ENCODE data around the gene QRSL1. TPM values are rescaled to one million over a fixed set of nuclear protein-coding genes. Genes with fewer than 3 reads are reported as not detected.

QRSL1 gene
- total RNA-seq, 1 donor from 2014 or later = 19.8 TPM

DNA sequence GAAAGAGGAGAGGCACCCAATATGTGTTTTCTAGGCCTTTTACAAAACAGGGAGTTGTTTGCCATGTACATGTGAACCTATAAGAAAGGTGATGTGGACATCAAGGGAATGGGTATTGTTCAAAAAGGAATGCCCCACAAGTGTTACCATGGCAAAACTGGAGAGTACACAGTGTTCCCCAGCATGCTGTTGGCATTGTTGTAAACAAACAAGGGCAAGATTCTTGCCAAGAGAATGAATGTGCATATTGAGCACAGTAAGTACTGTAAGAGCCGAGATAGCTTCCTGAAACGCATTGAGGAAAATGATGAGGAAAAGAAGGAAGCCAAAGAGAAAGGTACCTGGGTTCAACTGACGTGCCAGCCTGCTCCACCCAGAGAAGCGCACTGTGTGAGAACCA lies 13.1 kb downstream of the QRSL1 start:
- Mint-ChIP-seq H3K4me1 (ENCODE audit: unreplicated experiment) (peaks cover 16% of the 10 kb centered on the region), H3K9me3 (no peaks in the 10 kb centered on the region), H3K27me3 (no peaks in the 10 kb centered on the region), H3K27ac (no peak overlapping the region), H3K4me3 (no peak overlapping the region), H3K36me3 (peaks cover 48% of the 10 kb centered on the region)
- DNase-seq (ENCODE audit: extremely low spot score, unreplicated experiment) = no peak
- TF ChIP-seq, protein P1, sequence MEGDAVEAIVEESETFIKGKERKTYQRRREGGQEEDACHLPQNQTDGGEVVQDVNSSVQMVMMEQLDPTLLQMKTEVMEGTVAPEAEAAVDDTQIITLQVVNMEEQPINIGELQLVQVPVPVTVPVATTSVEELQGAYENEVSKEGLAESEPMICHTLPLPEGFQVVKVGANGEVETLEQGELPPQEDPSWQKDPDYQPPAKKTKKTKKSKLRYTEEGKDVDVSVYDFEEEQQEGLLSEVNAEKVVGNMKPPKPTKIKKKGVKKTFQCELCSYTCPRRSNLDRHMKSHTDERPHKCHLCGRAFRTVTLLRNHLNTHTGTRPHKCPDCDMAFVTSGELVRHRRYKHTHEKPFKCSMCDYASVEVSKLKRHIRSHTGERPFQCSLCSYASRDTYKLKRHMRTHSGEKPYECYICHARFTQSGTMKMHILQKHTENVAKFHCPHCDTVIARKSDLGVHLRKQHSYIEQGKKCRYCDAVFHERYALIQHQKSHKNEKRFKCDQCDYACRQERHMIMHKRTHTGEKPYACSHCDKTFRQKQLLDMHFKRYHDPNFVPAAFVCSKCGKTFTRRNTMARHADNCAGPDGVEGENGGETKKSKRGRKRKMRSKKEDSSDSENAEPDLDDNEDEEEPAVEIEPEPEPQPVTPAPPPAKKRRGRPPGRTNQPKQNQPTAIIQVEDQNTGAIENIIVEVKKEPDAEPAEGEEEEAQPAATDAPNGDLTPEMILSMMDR (conservative IDR thresholded peaks at IDR 0.05) = no peak

DNA sequence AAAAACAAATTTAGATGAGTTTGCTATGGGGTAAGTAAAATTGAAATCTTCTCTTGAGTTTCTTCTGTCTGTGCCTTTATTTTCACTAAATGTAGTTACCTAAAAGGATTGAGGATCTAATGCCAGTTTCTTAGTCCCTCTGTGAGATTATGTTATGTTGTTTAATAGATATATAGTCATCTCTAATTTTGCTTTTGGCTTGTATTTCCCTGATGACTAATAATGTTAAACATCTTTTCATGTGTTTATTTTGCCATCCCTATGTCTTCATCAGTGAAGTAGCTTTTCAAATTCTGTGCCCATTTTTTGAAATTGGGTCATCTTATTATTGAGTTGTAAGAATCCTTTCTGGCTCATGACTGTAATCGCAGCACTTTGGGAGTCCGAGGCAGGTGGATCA lies 13.7 kb downstream of the QRSL1 start:
- DNase-seq (ENCODE audit: extremely low spot score, unreplicated experiment) = no peak
- Mint-ChIP-seq H3K27me3 (no peaks in the 10 kb centered on the region), H3K27ac (no peak overlapping the region), H3K4me1 (ENCODE audit: unreplicated experiment) (peaks cover 10% of the 10 kb centered on the region), H3K9me3 (no peaks in the 10 kb centered on the region), H3K4me3 (no peak overlapping the region), H3K36me3 (peaks cover 48% of the 10 kb centered on the region)
- TF ChIP-seq, protein P1 (conservative IDR thresholded peaks at IDR 0.05) = no peak

DNA sequence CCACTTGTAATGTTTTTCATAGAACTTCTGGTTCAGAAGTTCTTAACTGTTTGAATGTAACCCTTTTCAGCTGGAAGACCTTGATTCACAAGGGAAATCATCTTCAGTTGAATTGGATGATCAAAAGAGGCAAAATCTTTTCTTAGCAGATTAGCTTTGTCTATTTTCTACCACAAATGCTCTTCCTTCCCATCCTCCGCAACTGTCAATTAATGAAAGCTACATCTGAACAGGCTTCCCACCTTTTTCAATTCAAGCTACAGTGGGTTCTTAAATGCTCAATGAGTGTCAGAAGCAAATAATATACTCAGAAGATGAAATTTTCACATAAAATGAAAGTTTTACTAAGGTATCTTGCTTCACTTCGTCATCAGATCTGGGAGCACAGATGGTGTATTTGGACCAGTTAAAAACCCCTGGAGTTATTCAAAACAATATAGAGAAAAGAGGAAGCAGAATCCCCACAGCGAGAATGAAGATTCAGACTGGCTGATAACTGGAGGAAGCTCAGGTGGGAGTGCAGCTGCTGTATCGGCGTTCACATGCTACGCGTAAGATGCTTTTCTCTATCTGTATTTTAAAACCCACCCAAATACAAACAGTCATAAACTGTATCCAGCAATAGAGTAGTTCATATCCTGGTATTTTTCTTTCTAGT lies 19.4 kb downstream of the QRSL1 start:
- H3K4me1 Mint-ChIP-seq (ENCODE audit: unreplicated experiment) = no peaks in the 10 kb centered on the region
- H3K4me3 Mint-ChIP-seq = no peak overlapping the region
- no peak for DNase-seq (ENCODE audit: extremely low spot score, unreplicated experiment)
- no peaks in the 10 kb centered on the region for H3K9me3 Mint-ChIP-seq
- TF ChIP-seq, protein P1 (conservative IDR thresholded peaks at IDR 0.05) = no peak
- peaks cover 31% of the 10 kb centered on the region for H3K36me3 Mint-ChIP-seq
- H3K27ac Mint-ChIP-seq = no peak overlapping the region
- no peaks in the 10 kb centered on the region for H3K27me3 Mint-ChIP-seq

DNA sequence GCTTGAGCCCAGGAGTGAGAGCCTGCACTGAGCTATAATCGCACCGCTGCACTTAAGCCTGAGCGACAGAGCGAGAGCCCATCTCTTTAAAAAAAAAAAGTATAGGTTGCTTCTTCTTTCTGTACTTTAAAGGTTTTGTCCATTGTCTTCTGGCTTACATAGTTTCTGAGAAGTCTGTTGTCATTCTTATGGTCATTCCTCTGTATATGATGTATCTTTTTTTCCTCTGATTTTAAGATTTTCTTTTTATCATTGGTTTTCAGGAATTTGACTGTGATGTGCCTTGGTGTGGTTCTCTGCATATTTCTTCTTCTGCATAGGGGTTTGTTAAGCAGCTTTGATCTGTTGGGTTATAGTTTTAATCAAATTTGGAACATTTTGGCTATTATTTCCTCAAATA lies 29.1 kb downstream of the QRSL1 start:
- no peaks in the 10 kb centered on the region for H3K4me1 Mint-ChIP-seq (ENCODE audit: unreplicated experiment)
- peaks cover 17% of the 10 kb centered on the region for H3K9me3 Mint-ChIP-seq
- H3K27ac Mint-ChIP-seq = no peak overlapping the region
- no peak for DNase-seq (ENCODE audit: extremely low spot score, unreplicated experiment)
- H3K4me3 Mint-ChIP-seq = no peak overlapping the region
- TF ChIP-seq, protein P1 (conservative IDR thresholded peaks at IDR 0.05) = no peak
- no peaks in the 10 kb centered on the region for H3K27me3 Mint-ChIP-seq
- H3K36me3 Mint-ChIP-seq = peaks cover 64% of the 10 kb centered on the region

DNA sequence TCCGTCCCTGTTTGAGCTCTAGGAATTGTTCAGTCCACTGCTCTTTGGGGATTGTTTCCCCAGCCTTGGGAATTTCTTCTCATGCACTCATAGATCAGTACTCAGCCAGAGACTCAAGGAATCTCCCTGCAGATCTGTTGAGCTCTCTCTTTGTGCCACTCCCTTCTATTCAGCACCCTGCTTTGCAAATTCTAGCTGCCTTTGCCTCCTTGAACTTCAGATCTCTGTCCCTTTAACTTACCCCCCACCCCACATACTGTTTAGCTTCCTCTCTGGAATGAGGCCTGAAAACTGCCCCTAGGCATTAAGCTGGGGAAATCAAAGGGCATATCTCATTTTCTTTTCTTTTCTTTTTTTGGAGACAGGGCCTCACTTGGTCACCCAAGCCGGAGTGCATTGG lies 30.5 kb downstream of the QRSL1 start:
- Mint-ChIP-seq H3K4me3 (no peak overlapping the region), H3K9me3 (peaks cover 13% of the 10 kb centered on the region), H3K27me3 (no peaks in the 10 kb centered on the region), H3K27ac (peak overlapping the region; percentile 37), H3K36me3 (peaks cover 66% of the 10 kb centered on the region), H3K4me1 (ENCODE audit: unreplicated experiment) (no peaks in the 10 kb centered on the region)
- DNase-seq (ENCODE audit: extremely low spot score, unreplicated experiment) = no peak
- TF ChIP-seq, protein P1 (conservative IDR thresholded peaks at IDR 0.05) = no peak
